GM12878 (cell line): Measurements from ENCODE around the gene USP16. TPM values are rescaled to one million over a fixed set of nuclear protein-coding genes. Genes with fewer than 3 reads are reported as not detected.

Experiments
- CHD1 ChIP-seq: IDR thresholded peaks from 2 replicates; pipeline ENCODE4 v1.6.1; 2012; ENCODE audit warnings: low read depth, low read length, improper control_type of control experiment
- FOS ChIP-seq: IDR thresholded peaks from 3 replicates; pipeline ENCODE4 v1.6.1; 2011; ENCODE audit warnings: borderline replicate concordance; ENCODE audit not compliant: insufficient read length; ENCODE audit errors: extremely low read depth
- IKZF1 ChIP-seq: fragments of 450-650 bp; conservative IDR thresholded peaks from 2 replicates; pipeline ENCODE4 v1.6.1; 2017; ENCODE audit warnings: antibody characterized with exemption, mild to moderate bottlenecking
- IKZF2 ChIP-seq, 2 experiments: fragments of 450-650 bp; IDR thresholded peaks; 2 replicates each; pipeline ENCODE4 v1.6.1; 2017; ENCODE audit warnings: mild to moderate bottlenecking in 2 of 2, moderate library complexity in 2 of 2
- NR2C2 ChIP-seq: IDR thresholded peaks from 2 replicates; pipeline ENCODE4 v1.6.1; 2011; ENCODE audit warnings: borderline replicate concordance, low read depth; ENCODE audit not compliant: control insufficient read depth, insufficient read length
- NRF1 ChIP-seq: conservative IDR thresholded peaks from 2 replicates; pipeline ENCODE4 v1.6.1; 2011; ENCODE audit warnings: mild to moderate bottlenecking, low read depth, low read length, improper control_type of control experiment
- PAX8 ChIP-seq: fragments of 450-650 bp; IDR thresholded peaks from 2 replicates; pipeline ENCODE4 v1.6.1; 2017; ENCODE audit warnings: mild to moderate bottlenecking, moderate library complexity
- POLR2A ChIP-seq: IDR thresholded peaks from 2 replicates; pipeline ENCODE4 v1.6.1; 2011; ENCODE audit warnings: low read depth, mild to moderate bottlenecking, low read length
- RB1 ChIP-seq: fragments of 450-650 bp; formaldehyde crosslinking; IDR thresholded peaks from 2 replicates; pipeline ENCODE4 v1.6.1; 2017; ENCODE audit warnings: mild to moderate bottlenecking, borderline replicate concordance
- RBBP5 ChIP-seq: fragments of 200-600 bp; sonication (generic); conservative IDR thresholded peaks from 2 replicates; pipeline ENCODE4 v1.6.1; 2016
- SP1 ChIP-seq: IDR thresholded peaks from one replicate; pipeline ENCODE4 v1.6.1; 2011; ENCODE audit warnings: low read depth, low read length
- WRNIP1 ChIP-seq: IDR thresholded peaks from 2 replicates; pipeline ENCODE4 v1.6.1; 2011; ENCODE audit warnings: low read depth, low read length, improper control_type of control experiment, borderline replicate concordance
- ZNF384 ChIP-seq: IDR thresholded peaks from 2 replicates; pipeline ENCODE4 v1.6.1; 2012; ENCODE audit warnings: low read depth, mild to moderate bottlenecking, low read length, improper control_type of control experiment, borderline replicate concordance
- polyA plus RNA-seq, 11 experiments: library from polyadenylated mRNA; depleted of rRNA in 4 of 11; unstranded in 6 of 11; stranded (reverse) in 5 of 11; fragments of >200 nt; fragmentation: Nextera tagmentation in 4 of 11; fragmentation: Illumina TruSeq in 1 of 11; extraction: Ambion mirVana in 4 of 11; extraction: Trizol in 1 of 11; gene quantifications; 1 replicate in 1 of 11; 2 replicates in 10 of 11; pipeline versions ENCODE4 v1.2.1 to v1.2.3, GENCODE V29; 2011 to 2016; ENCODE audit warnings: inconsistent platforms in 2 of 11, missing spikeins in 2 of 11, low read depth in 1 of 11
- total RNA-seq, 4 experiments: library from RNA; depleted of rRNA in 3 of 4; stranded (reverse); fragments of >200 nt in 3 of 4; fragmentation: Illumina TruSeq in 1 of 4; extraction: Trizol in 1 of 4; gene quantifications; 2 replicates each; pipeline versions ENCODE4 v1.2.1 to v1.2.3, GENCODE V29; 2013 to 2021
- TF ChIP-seq, protein P1 (sequence below): fragments of 450-650 bp; formaldehyde crosslinking; IDR thresholded peaks from 2 replicates; pipeline ENCODE4 v1.5.0; 2022; ENCODE audit warnings: mild to moderate bottlenecking, missing genetic modification characterization
- TF ChIP-seq, protein P2 (sequence below): IDR thresholded peaks from 2 replicates; pipeline ENCODE4 v1.6.1; 2011; ENCODE audit warnings: low read depth, mild to moderate bottlenecking, low read length, moderate library complexity, borderline replicate concordance; ENCODE audit errors: extremely low read depth
- TF ChIP-seq, protein P3 (sequence below): IDR thresholded peaks from 2 replicates; pipeline ENCODE4 v1.6.1; 2011; ENCODE audit warnings: low read depth, low read length, improper control_type of control experiment, borderline replicate concordance
- TF ChIP-seq, protein P4 (sequence below): fragments of 450-650 bp; IDR thresholded peaks from 2 replicates; pipeline ENCODE4 v1.6.1; 2017; ENCODE audit warnings: antibody characterized with exemption, mild to moderate bottlenecking, moderate library complexity
- TF ChIP-seq, protein P5 (sequence below): fragments of 450-650 bp; IDR thresholded peaks from 2 replicates; pipeline ENCODE4 v1.6.1; 2017; ENCODE audit warnings: mild to moderate bottlenecking, low read depth, inconsistent platforms; ENCODE audit not compliant: poor library complexity, severe bottlenecking
- TF ChIP-seq, protein P6 (sequence below): fragments of 450-650 bp; IDR thresholded peaks from 2 replicates; pipeline ENCODE4 v1.6.1; 2017; ENCODE audit warnings: borderline replicate concordance

USP16 gene
- total and polyA plus RNA-seq, 10 of the 15 experiments (the other 5 are each of a cell fraction or from before 2014, with no cell fraction given): 29.5 to 68.7 (median 52.3) TPM

DNA sequence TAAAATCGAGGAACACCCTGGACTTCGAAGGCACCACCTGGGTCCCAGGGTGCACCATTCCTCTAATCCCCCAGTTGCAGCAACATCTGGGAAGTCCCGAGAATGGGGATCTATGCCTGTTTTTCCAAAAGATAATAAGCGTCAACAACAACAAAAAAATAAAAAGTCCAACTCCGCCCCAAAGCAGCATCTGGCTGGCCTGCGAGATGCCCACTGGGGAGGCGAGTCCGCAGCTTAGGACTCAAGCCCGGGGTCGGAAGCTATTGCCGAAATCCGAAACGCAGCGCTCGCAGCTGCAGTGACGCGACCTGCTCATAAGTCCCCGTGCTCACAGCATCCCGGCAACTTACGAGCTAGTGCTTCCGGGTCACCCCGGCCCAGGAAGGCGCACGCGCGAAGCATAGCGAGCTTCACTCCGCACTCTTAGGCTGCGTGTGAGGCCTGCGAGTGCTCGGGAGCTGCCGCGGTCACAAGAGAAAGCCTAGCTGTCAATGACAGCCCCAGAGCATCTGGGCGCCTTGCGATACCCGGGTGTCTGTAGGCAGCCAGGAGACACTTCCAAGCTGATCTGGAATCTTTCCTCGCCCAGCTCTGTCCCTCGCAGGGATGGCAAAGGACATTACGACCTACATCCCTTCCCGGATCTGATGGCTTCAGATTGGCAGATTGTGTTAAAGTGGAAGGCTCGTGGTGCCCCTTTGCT is 21.9 kb upstream of the USP16 start (continued):
- TF ChIP-seq, protein P1, sequence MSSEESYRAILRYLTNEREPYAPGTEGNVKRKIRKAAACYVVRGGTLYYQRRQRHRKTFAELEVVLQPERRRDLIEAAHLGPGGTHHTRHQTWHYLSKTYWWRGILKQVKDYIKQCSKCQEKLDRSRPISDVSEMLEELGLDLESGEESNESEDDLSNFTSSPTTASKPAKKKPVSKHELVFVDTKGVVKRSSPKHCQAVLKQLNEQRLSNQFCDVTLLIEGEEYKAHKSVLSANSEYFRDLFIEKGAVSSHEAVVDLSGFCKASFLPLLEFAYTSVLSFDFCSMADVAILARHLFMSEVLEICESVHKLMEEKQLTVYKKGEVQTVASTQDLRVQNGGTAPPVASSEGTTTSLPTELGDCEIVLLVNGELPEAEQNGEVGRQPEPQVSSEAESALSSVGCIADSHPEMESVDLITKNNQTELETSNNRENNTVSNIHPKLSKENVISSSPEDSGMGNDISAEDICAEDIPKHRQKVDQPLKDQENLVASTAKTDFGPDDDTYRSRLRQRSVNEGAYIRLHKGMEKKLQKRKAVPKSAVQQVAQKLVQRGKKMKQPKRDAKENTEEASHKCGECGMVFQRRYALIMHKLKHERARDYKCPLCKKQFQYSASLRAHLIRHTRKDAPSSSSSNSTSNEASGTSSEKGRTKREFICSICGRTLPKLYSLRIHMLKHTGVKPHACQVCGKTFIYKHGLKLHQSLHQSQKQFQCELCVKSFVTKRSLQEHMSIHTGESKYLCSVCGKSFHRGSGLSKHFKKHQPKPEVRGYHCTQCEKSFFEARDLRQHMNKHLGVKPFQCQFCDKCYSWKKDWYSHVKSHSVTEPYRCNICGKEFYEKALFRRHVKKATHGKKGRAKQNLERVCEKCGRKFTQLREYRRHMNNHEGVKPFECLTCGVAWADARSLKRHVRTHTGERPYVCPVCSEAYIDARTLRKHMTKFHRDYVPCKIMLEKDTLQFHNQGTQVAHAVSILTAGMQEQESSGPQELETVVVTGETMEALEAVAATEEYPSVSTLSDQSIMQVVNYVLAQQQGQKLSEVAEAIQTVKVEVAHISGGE: no peak
- TF ChIP-seq FOS: no peak
- TF ChIP-seq WRNIP1: no peak
- no peak for TF ChIP-seq RBBP5
- TF ChIP-seq POLR2A: peak; percentile 99
- TF ChIP-seq, protein P2, sequence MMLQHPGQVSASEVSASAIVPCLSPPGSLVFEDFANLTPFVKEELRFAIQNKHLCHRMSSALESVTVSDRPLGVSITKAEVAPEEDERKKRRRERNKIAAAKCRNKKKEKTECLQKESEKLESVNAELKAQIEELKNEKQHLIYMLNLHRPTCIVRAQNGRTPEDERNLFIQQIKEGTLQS: no peak
- peak; percentile 34 to 40; a peak in 1 of 4 replicates for TF ChIP-seq IKZF2 (IDR thresholded peaks at IDR 0.05)
- TF ChIP-seq NRF1: peak; percentile 41
- TF ChIP-seq, protein P3, sequence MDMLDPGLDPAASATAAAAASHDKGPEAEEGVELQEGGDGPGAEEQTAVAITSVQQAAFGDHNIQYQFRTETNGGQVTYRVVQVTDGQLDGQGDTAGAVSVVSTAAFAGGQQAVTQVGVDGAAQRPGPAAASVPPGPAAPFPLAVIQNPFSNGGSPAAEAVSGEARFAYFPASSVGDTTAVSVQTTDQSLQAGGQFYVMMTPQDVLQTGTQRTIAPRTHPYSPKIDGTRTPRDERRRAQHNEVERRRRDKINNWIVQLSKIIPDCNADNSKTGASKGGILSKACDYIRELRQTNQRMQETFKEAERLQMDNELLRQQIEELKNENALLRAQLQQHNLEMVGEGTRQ: no peak
- no peak for TF ChIP-seq CHD1
- TF ChIP-seq ZNF384: no peak
- TF ChIP-seq SP1: no peak
- TF ChIP-seq, protein P4, sequence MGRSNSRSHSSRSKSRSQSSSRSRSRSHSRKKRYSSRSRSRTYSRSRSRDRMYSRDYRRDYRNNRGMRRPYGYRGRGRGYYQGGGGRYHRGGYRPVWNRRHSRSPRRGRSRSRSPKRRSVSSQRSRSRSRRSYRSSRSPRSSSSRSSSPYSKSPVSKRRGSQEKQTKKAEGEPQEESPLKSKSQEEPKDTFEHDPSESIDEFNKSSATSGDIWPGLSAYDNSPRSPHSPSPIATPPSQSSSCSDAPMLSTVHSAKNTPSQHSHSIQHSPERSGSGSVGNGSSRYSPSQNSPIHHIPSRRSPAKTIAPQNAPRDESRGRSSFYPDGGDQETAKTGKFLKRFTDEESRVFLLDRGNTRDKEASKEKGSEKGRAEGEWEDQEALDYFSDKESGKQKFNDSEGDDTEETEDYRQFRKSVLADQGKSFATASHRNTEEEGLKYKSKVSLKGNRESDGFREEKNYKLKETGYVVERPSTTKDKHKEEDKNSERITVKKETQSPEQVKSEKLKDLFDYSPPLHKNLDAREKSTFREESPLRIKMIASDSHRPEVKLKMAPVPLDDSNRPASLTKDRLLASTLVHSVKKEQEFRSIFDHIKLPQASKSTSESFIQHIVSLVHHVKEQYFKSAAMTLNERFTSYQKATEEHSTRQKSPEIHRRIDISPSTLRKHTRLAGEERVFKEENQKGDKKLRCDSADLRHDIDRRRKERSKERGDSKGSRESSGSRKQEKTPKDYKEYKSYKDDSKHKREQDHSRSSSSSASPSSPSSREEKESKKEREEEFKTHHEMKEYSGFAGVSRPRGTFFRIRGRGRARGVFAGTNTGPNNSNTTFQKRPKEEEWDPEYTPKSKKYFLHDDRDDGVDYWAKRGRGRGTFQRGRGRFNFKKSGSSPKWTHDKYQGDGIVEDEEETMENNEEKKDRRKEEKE: no peak
- peak; percentile 96 for TF ChIP-seq NR2C2
- peak; percentile 74 for TF ChIP-seq IKZF1
- TF ChIP-seq PAX8: no peak
- TF ChIP-seq, protein P5, sequence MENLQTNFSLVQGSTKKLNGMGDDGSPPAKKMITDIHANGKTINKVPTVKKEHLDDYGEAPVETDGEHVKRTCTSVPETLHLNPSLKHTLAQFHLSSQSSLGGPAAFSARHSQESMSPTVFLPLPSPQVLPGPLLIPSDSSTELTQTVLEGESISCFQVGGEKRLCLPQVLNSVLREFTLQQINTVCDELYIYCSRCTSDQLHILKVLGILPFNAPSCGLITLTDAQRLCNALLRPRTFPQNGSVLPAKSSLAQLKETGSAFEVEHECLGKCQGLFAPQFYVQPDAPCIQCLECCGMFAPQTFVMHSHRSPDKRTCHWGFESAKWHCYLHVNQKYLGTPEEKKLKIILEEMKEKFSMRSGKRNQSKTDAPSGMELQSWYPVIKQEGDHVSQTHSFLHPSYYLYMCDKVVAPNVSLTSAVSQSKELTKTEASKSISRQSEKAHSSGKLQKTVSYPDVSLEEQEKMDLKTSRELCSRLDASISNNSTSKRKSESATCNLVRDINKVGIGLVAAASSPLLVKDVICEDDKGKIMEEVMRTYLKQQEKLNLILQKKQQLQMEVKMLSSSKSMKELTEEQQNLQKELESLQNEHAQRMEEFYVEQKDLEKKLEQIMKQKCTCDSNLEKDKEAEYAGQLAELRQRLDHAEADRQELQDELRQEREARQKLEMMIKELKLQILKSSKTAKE: no peak
- TF ChIP-seq, protein P6, sequence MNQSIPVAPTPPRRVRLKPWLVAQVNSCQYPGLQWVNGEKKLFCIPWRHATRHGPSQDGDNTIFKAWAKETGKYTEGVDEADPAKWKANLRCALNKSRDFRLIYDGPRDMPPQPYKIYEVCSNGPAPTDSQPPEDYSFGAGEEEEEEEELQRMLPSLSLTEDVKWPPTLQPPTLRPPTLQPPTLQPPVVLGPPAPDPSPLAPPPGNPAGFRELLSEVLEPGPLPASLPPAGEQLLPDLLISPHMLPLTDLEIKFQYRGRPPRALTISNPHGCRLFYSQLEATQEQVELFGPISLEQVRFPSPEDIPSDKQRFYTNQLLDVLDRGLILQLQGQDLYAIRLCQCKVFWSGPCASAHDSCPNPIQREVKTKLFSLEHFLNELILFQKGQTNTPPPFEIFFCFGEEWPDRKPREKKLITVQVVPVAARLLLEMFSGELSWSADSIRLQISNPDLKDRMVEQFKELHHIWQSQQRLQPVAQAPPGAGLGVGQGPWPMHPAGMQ: no peak
- no peak for TF ChIP-seq RB1
